GM12878 (cell line): Measurements from ENCODE around the gene LIMS2. TPM values are rescaled to one million over a fixed set of nuclear protein-coding genes. Genes with fewer than 3 reads are reported as not detected.

Experiments used
- ATAC-seq: fragments of 200-7000 bp; cut with Tn5 transposase; 3 replicates; pipeline ENCODE4 v1.9.1; 2020; ENCODE audit warnings: mild to moderate bottlenecking, moderate library complexity
- BruUV-seq: library from RNA; stranded (reverse); fragments of 400-500 nt; replicated peaks from 2 replicates; lab custom pipeline; 2021; lab: Mats Ljungman, UMichigan
- CTCF ChIA-PET: fragments of 300-600 bp; sonication (Branson Sonifier 250); formaldehyde crosslinking; extraction: SDS; loops from one replicate; lab custom pipeline; 2021; ENCODE audit warnings: inconsistent platforms; lab: Yijun Ruan, JAX
- POLR2A ChIA-PET: fragments of 350-600 bp; formaldehyde crosslinking; extraction: SDS; loops from one replicate; lab custom pipeline; 2021; ENCODE audit warnings: inconsistent platforms; lab: Charles Lee
- RAD21 ChIA-PET: fragments of 300-600 bp; sonication (Branson Sonifier 250); formaldehyde crosslinking; loops from one replicate; lab custom pipeline; 2023; ENCODE audit warnings: antibody characterized with exemption; ENCODE audit not compliant: unreplicated experiment; lab: Charles Lee
- SMC1A ChIA-PET: fragments of 300-600 bp; sonication (Branson Sonifier 250); formaldehyde crosslinking; loops from one replicate; lab custom pipeline; 2023; ENCODE audit not compliant: unreplicated experiment, uncharacterized antibody; lab: Charles Lee
- DNase-seq: peaks from one replicate; pipeline ENCODE4 v3.0.0-alpha.2; 2011; ENCODE audit warnings: low read depth, low spot score
- FAIRE-seq: peaks from 3 replicates; lab custom pipeline; 2011; peaks lifted over from hg19 to GRCh38; lab: Jason Lieb, UNC
- H2AFZ ChIP-seq: 2 replicates; pipeline ENCODE4 v1.6.0; 2011; ENCODE audit warnings: low read depth, low read length, control low read depth; ENCODE audit not compliant: control insufficient read depth
- H3K27ac ChIP-seq: 2 replicates; pipeline ENCODE4 v1.5.1; 2011; ENCODE audit warnings: control low read depth; ENCODE audit not compliant: control insufficient read depth, insufficient read depth
- H3K27me3 ChIP-seq, 2 experiments: replicated peaks in 1 of 2; 2 replicates each; pipeline versions ENCODE4 v1.6.0 to v1.6.1; 2011; ENCODE audit warnings: low read length in 1 of 2; ENCODE audit not compliant: control insufficient read depth in 2 of 2, insufficient read depth in 2 of 2
- H3K36me3 ChIP-seq, 2 experiments: 2 replicates each; pipeline ENCODE4 v1.5.1; 2011; ENCODE audit warnings: low read length in 1 of 2; ENCODE audit not compliant: control insufficient read depth in 2 of 2, insufficient read depth in 2 of 2
- H3K4me1 ChIP-seq: 2 replicates; pipeline ENCODE4 v1.6.1; 2011; ENCODE audit warnings: mild to moderate bottlenecking, low read length, moderate library complexity, mixed read lengths; ENCODE audit not compliant: control insufficient read depth, insufficient read depth
- H3K4me2 ChIP-seq: 2 replicates; pipeline ENCODE4 v1.6.0; 2011; ENCODE audit warnings: control low read depth; ENCODE audit not compliant: control insufficient read depth, insufficient read depth
- H3K4me3 ChIP-seq: fragments of 200-600 bp; sonication (generic); 2 replicates; pipeline ENCODE4 v1.5.1; 2016
- H3K79me2 ChIP-seq: 2 replicates; pipeline ENCODE4 v1.6.0; 2011; ENCODE audit warnings: low read length; ENCODE audit not compliant: control insufficient read depth, insufficient read depth
- H3K9ac ChIP-seq: 2 replicates; pipeline ENCODE4 v1.8.0; 2011; ENCODE audit warnings: low read length, control low read depth, mixed read lengths; ENCODE audit not compliant: control insufficient read depth, insufficient read depth
- H3K9me3 ChIP-seq: replicated peaks from 3 replicates; pipeline ENCODE4 v1.5.1; 2011; ENCODE audit warnings: mild to moderate bottlenecking, low read length; ENCODE audit not compliant: control insufficient read depth, insufficient read depth
- H4K20me1 ChIP-seq: 2 replicates; pipeline ENCODE4 v1.6.0; 2011; ENCODE audit not compliant: control insufficient read depth, insufficient read depth
- ATF2 ChIP-seq: IDR thresholded peaks from 2 replicates; pipeline ENCODE4 v1.6.1; 2012; ENCODE audit warnings: low read length, inconsistent platforms
- BMI1 ChIP-seq: fragments of 450-650 bp; IDR thresholded peaks from 2 replicates; pipeline ENCODE4 v1.6.1; 2016; ENCODE audit warnings: mild to moderate bottlenecking, moderate library complexity, borderline replicate concordance
- CEBPB ChIP-seq, 2 experiments: fragments of 150-350 bp in 1 of 2; IDR thresholded peaks; 2 replicates each; pipeline ENCODE4 v1.6.1; 2012 to 2014; ENCODE audit warnings: low read depth in 2 of 2, low read length in 2 of 2, borderline replicate concordance in 1 of 2, inconsistent platforms in 1 of 2
- FOXK2 ChIP-seq: fragments of 450-650 bp; IDR thresholded peaks from 2 replicates; pipeline ENCODE4 v1.6.1; 2017; ENCODE audit warnings: mild to moderate bottlenecking, moderate library complexity
- HDAC2 ChIP-seq: fragments of 200-600 bp; sonication (generic); IDR thresholded peaks from 2 replicates; pipeline ENCODE4 v1.6.1; 2017
- IRF5 ChIP-seq: fragments of 450-650 bp; IDR thresholded peaks from 2 replicates; pipeline ENCODE4 v1.6.1; 2017; ENCODE audit warnings: borderline replicate concordance
- KLF5 ChIP-seq: fragments of 450-650 bp; IDR thresholded peaks from 2 replicates; pipeline ENCODE4 v1.6.1; 2014; ENCODE audit warnings: mild to moderate bottlenecking; ENCODE audit not compliant: partially characterized antibody
- RELA ChIP-seq: fragments of 450-650 bp; IDR thresholded peaks from 2 replicates; pipeline ENCODE4 v1.8.0; 2014; ENCODE audit warnings: borderline replicate concordance; ENCODE audit not compliant: partially characterized antibody
- TARDBP ChIP-seq: IDR thresholded peaks from 2 replicates; pipeline ENCODE4 v1.6.1; 2016; ENCODE audit warnings: borderline replicate concordance
- TCF12 ChIP-seq: IDR thresholded peaks from 2 replicates; pipeline ENCODE4 v1.6.1; 2011; ENCODE audit warnings: low read depth, mild to moderate bottlenecking, low read length
- USF2 ChIP-seq: IDR thresholded peaks from 2 replicates; pipeline ENCODE4 v1.6.1; 2011; ENCODE audit warnings: low read depth, low read length, improper control_type of control experiment, borderline replicate concordance
- ZBTB33 ChIP-seq: fragments of 450-650 bp; IDR thresholded peaks from 2 replicates; pipeline ENCODE4 v1.6.1; 2017; ENCODE audit warnings: mild to moderate bottlenecking
- ZNF274 ChIP-seq: IDR thresholded peaks from one replicate; pipeline ENCODE4 v1.8.0; 2011; ENCODE audit not compliant: insufficient read length, insufficient read depth
- WGBS: methylation state at CpG from one replicate; pipeline ENCODE4 v1.1.6; 2016; ENCODE audit warnings: low lambda C conversion rate; ENCODE audit not compliant: insufficient replicate concordance, insufficient coverage; ENCODE audit errors: missing lambda C conversion rate; 5-methylcytosine and 5-hydroxymethylcytosine counted together
- in situ Hi-C: fragments of 300-500 bp; cut with MboI; formaldehyde crosslinking; loops from 9 replicates; pipeline ENCODE4 v1.14.3; 2018; ENCODE audit warnings: mixed read lengths
- intact Hi-C: fragments of 100-400 bp; cut with micrococcal nuclease; formaldehyde crosslinking; loops from one replicate; pipeline ENCODE4 v1.14.2; 2022; ENCODE audit not compliant: unreplicated experiment
- polyA plus RNA-seq, 11 experiments: library from polyadenylated mRNA; depleted of rRNA in 4 of 11; unstranded in 6 of 11; stranded (reverse) in 5 of 11; fragments of >200 nt; fragmentation: Nextera tagmentation in 4 of 11; fragmentation: Illumina TruSeq in 1 of 11; extraction: Ambion mirVana in 4 of 11; extraction: Trizol in 1 of 11; gene quantifications; 1 replicate in 1 of 11; 2 replicates in 10 of 11; pipeline versions ENCODE4 v1.2.1 to v1.2.3, GENCODE V29; 2011 to 2016; ENCODE audit warnings: inconsistent platforms in 2 of 11, missing spikeins in 2 of 11, low read depth in 1 of 11
- total RNA-seq, 4 experiments: library from RNA; depleted of rRNA in 3 of 4; stranded (reverse); fragments of >200 nt in 3 of 4; fragmentation: Illumina TruSeq in 1 of 4; extraction: Trizol in 1 of 4; gene quantifications; 2 replicates each; pipeline versions ENCODE4 v1.2.1 to v1.2.3, GENCODE V29; 2013 to 2021

LIMS2 gene
- total and polyA plus RNA-seq, 10 of the 15 experiments (the other 5 are each of a cell fraction or from before 2014, with no cell fraction given), result 0.06 to 0.81 (median 0.16) TPM; not detected in 2

GRCh38 chr2:127589358-127589757, 86.0 kb downstream of the LIMS2 start:
- no peaks in the 10 kb centered on the region for H3K4me1 ChIP-seq
- ChIA-PET POLR2A (no interaction called here), CTCF (interaction anchor here (2.7 kb wide), 1 partner anchor 10 kb away, joined by 10 read pairs; no protein-coding TSS in a partner anchor), SMC1A (no interaction called here), RAD21 (no interaction called here)
- no peak overlapping the region for H3K4me2 ChIP-seq
- no peaks in the 10 kb centered on the region for H3K36me3 ChIP-seq
- no peak overlapping the region for H2AFZ ChIP-seq
- DNase-seq (no peak), ATAC-seq (no peak), FAIRE-seq (no peak)
- no peaks in the 10 kb centered on the region for H3K9me3 ChIP-seq
- in situ Hi-C loops (no loop called here), intact Hi-C loops (no loop called here)
- H3K27ac ChIP-seq, result no peak overlapping the region
- TF ChIP-seq TARDBP (no peak), RELA (no peak), CEBPB (IDR thresholded peaks at IDR 0.05; ENCODE audit: borderline replicate concordance in 1 of 2, low read depth in 2 of 2, low read length in 2 of 2) (no peak), ZNF274 (no peak), IRF5 (no peak), BMI1 (no peak), ATF2 (no peak), HDAC2 (no peak), USF2 (no peak), FOXK2 (no peak), ZBTB33 (no peak), KLF5 (no peak), TCF12 (no peak)
- H3K27me3 ChIP-seq, result no peaks in the 10 kb centered on the region
- no peak overlapping the region for H3K4me3 ChIP-seq
- 65% methylated on average over 2 of the region's 3 CpGs for WGBS
- H3K9ac ChIP-seq, result no peak overlapping the region
- H4K20me1 ChIP-seq, result no peaks in the 10 kb centered on the region
- no TSS peak for BruUV-seq
- no peaks in the 10 kb centered on the region for H3K79me2 ChIP-seq
